PC-9 (cell line): Measurements from ENCODE around the gene RTP5. TPM values are rescaled to one million over a fixed set of nuclear protein-coding genes. Genes with fewer than 3 reads are reported as not detected.
"Not testable (repeated sequence)": the region's sequence is repeated elsewhere in the genome, so short reads cannot be mapped to it uniquely, and the experiment has no call there.

Source experiments
- BruUV-seq: library from RNA; stranded (reverse); fragments of 400-500 nt; replicated peaks from 2 replicates; lab custom pipeline; 2021; lab: Mats Ljungman, UMichigan
- CTCF ChIA-PET: fragments of 300-600 bp; sonication (Branson Sonifier 250); formaldehyde crosslinking; loops from one replicate; lab custom pipeline; 2022; ENCODE audit warnings: antibody characterized with exemption; lab: Charles Lee
- POLR2A ChIA-PET: fragments of 300-600 bp; sonication (Branson Sonifier 250); formaldehyde crosslinking; loops from one replicate; lab custom pipeline; 2022; ENCODE audit warnings: antibody characterized with exemption; ENCODE audit not compliant: unreplicated experiment; lab: Charles Lee
- DNase-seq, 2 experiments: peaks; one replicate each; pipeline versions ENCODE4 v3.0.0 to v3.0.0-alpha.2; 2015 to 2022; ENCODE audit warnings: mixed read lengths in 1 of 2
- H2AFZ ChIP-seq: fragments of 200-600 bp; sonication (generic); 2 replicates; pipeline ENCODE4 v1.8.1; 2017; ENCODE audit warnings: antibody characterized with exemption
- H3F3A ChIP-seq: fragments of 200-600 bp; sonication (generic); 2 replicates; pipeline ENCODE4 v1.8.1; 2017; ENCODE audit warnings: antibody characterized with exemption, mild to moderate bottlenecking, low read depth; ENCODE audit not compliant: insufficient read depth
- H3K27ac ChIP-seq: fragments of 200-600 bp; sonication (generic); 2 replicates; pipeline ENCODE4 v1.6.1; 2016; ENCODE audit warnings: mixed run types
- H3K27me3 ChIP-seq: fragments of 200-600 bp; sonication (generic); 2 replicates; pipeline ENCODE4 v1.6.1; 2016; ENCODE audit warnings: low read depth, mixed run types; ENCODE audit not compliant: insufficient read depth
- H3K36me3 ChIP-seq: fragments of 200-600 bp; sonication (generic); 2 replicates; pipeline ENCODE4 v1.6.1; 2016; ENCODE audit warnings: low read depth, mixed run types
- H3K4me1 ChIP-seq: fragments of 200-600 bp; sonication (generic); replicated peaks from 2 replicates; pipeline ENCODE4 v1.6.1; 2016; ENCODE audit warnings: mixed run types; ENCODE audit not compliant: insufficient read depth
- H3K4me2 ChIP-seq: fragments of 200-600 bp; sonication (generic); 2 replicates; pipeline ENCODE4 v1.6.1; 2017; ENCODE audit warnings: mixed run types
- H3K4me3 ChIP-seq: fragments of 200-600 bp; sonication (generic); 2 replicates; pipeline ENCODE4 v1.6.1; 2016; ENCODE audit warnings: mixed run types
- H3K79me2 ChIP-seq: fragments of 200-600 bp; sonication (generic); 2 replicates; pipeline ENCODE4 v1.6.1; 2017; ENCODE audit warnings: low read depth, mixed run types
- H3K9me2 ChIP-seq: fragments of 200-600 bp; sonication (generic); 2 replicates; pipeline ENCODE4 v1.8.1; 2017; ENCODE audit warnings: mild to moderate bottlenecking; ENCODE audit not compliant: insufficient read depth
- H3K9me3 ChIP-seq: fragments of 200-600 bp; sonication (generic); 2 replicates; pipeline ENCODE4 v1.8.1; 2016; ENCODE audit warnings: low read depth; ENCODE audit not compliant: insufficient read depth
- H4K20me1 ChIP-seq: fragments of 200-600 bp; sonication (generic); 2 replicates; pipeline ENCODE4 v1.8.1; 2017; ENCODE audit not compliant: insufficient read depth
- EZH2 ChIP-seq: fragments of 200-600 bp; sonication (generic); IDR thresholded peaks from 2 replicates; pipeline ENCODE4 v1.8.0; 2017; ENCODE audit warnings: antibody characterized with exemption, low read depth
- intact Hi-C: fragments of 100-400 bp; cut with micrococcal nuclease; formaldehyde crosslinking; loops from one replicate; pipeline ENCODE4 v1.10.0; 2022; ENCODE audit not compliant: unreplicated experiment
- total RNA-seq: library from RNA; stranded (reverse); gene quantifications from 2 replicates; pipeline ENCODE4 v1.2.3, GENCODE V29; 2021
- TF ChIP-seq, protein P1 (sequence below): fragments of 200-600 bp; sonication (generic); conservative IDR thresholded peaks from 2 replicates; pipeline ENCODE4 v1.6.1; 2017; ENCODE audit warnings: mixed run types, antibody characterized with exemption, mild to moderate bottlenecking, moderate library complexity

RTP5 gene
- total RNA-seq, 1 experiment from 2014 or later, result not detected

DNA sequence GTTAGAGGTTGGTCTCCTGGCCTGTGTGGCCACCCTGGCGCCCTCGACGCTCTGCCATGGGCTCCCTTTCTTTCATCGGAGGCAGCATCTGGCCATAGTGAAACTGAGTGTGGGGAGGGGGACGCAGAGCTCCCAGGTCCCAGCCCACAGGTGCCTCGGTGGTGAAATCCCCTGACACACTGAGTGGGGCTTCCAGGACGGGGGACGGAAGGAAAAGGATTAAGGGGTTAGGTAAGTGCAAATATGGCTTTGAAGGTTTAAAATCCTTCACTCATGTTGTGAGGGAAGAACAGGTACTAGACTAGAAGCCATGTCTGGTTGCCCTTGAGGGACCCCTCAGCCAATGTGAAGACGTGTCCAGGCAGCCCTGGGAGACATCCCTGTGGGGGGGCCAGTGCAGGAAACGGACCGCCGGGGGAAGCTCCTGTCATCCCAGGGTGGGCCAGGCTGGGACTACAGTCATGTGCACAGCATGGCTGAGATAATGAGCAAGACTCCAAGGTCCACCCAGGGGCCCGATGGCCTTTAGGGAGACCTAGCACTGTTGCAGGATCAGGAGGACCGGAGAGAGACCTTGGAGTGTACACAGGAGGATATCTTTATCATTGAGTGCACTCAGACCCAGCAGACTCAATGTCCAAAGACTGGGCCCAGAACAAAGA, 36.3 kb downstream of the RTP5 start:
- TF ChIP-seq, protein P1, sequence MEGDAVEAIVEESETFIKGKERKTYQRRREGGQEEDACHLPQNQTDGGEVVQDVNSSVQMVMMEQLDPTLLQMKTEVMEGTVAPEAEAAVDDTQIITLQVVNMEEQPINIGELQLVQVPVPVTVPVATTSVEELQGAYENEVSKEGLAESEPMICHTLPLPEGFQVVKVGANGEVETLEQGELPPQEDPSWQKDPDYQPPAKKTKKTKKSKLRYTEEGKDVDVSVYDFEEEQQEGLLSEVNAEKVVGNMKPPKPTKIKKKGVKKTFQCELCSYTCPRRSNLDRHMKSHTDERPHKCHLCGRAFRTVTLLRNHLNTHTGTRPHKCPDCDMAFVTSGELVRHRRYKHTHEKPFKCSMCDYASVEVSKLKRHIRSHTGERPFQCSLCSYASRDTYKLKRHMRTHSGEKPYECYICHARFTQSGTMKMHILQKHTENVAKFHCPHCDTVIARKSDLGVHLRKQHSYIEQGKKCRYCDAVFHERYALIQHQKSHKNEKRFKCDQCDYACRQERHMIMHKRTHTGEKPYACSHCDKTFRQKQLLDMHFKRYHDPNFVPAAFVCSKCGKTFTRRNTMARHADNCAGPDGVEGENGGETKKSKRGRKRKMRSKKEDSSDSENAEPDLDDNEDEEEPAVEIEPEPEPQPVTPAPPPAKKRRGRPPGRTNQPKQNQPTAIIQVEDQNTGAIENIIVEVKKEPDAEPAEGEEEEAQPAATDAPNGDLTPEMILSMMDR, result no peak
- TF ChIP-seq EZH2, result no peak
- CTCF ChIA-PET, result interaction anchor here (0.6 kb wide), 1 partner anchor 12 kb away, joined by 3 read pairs; no protein-coding TSS in a partner anchor

DNA sequence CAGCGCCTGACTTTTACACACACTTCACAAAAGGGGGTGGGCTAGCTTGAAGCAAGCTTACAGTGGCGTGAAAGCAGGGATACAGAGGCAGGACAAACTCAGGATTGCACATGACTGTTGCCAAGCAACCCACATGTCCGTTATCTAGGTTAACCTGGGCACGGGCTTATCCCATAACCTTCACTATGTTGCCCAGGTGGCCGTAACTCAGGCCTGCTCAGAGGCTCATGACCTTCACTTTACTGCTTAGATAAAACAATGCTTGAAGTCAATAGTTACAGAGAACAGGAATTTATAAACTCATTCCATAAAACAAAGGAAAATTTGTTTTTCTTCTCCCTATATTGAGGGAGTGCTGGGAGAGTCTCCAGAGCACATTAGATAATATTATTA, 36.8 kb downstream of the RTP5 start:
- H3K27ac ChIP-seq, H3K4me3 ChIP-seq, intact Hi-C loops, H3K79me2 ChIP-seq, BruUV-seq, H3K9me3 ChIP-seq, H3K4me2 ChIP-seq, POLR2A ChIA-PET, H3F3A ChIP-seq, CTCF ChIA-PET, H3K4me1 ChIP-seq, H3K36me3 ChIP-seq, H2AFZ ChIP-seq, H3K9me2 ChIP-seq, H4K20me1 ChIP-seq: not testable (repeated sequence)
- peak in 1 of 2 experiments; percentile 31 for DNase-seq
- peaks cover 94% of the 10 kb centered on the region for H3K27me3 ChIP-seq

More for the DNA sequence above, 36.3 kb downstream of the RTP5 start:
- H3K36me3 ChIP-seq, result no peaks in the 10 kb centered on the region
- peaks cover 95% of the 10 kb centered on the region for H3K27me3 ChIP-seq
- POLR2A ChIA-PET, result no interaction called here
- H3K4me3 ChIP-seq, result no peak overlapping the region
- no TSS peak for BruUV-seq
- no peak overlapping the region for H3K4me2 ChIP-seq
- no peaks in the 10 kb centered on the region for H3K9me3 ChIP-seq
- H3K4me1 ChIP-seq, result no peaks in the 10 kb centered on the region
- H3K79me2 ChIP-seq, result no peaks in the 10 kb centered on the region
- H3K9me2 ChIP-seq, result no peaks in the 10 kb centered on the region
- no peak overlapping the region for H3K27ac ChIP-seq
- H4K20me1 ChIP-seq, result no peaks in the 10 kb centered on the region
- H2AFZ ChIP-seq, result no peak overlapping the region
- DNase-seq, result peak in 1 of 2 experiments; percentile 28
- intact Hi-C loops, result no loop called here
- H3F3A ChIP-seq, result no peaks in the 10 kb centered on the region

DNA sequence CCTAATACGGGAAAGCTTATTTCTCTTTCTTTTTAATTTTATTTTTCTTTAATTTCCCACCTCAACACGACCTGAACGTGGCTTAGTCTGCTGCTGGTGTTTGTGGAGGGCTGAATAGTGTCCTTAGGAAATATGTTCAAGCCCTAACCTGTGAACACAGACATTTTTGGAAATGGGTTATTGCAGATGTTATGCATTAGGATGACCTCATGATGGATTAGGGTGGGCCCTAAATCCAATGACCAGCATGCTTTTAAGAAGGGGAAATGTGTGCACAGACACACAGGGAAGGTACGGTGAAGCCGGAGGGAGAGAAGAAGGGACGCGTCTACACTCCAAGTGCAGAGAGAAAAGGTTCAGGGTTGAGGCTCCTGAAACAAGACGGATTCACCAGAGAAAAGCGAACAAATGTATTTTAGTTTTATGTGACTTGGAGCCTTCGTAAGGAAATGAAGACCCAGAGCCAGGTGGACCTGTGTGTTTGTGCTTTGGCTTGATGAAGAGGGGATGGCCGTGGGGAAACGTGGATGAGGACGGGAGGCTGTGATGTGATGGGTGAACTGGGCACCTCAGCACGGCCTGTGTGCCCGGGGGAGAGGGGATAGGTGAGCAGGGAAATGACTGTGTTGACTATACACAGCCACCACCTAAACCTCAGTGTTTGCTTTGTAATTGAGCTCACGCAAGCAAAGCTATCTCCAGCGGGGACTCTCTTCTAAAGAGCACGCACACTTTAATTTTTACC, 37.5 kb downstream of the RTP5 start:
- DNase-seq, result peak in 1 of 2 experiments; percentile 21
- intact Hi-C loops, result no loop called here
- H3K4me3 ChIP-seq, result no peak overlapping the region
- H3K4me2 ChIP-seq, result no peak overlapping the region
- no peaks in the 10 kb centered on the region for H3K79me2 ChIP-seq
- no peak for TF ChIP-seq EZH2
- TF ChIP-seq, protein P1, result no peak
- CTCF ChIA-PET, result no interaction called here
- no peaks in the 10 kb centered on the region for H3K4me1 ChIP-seq
- H3K9me2 ChIP-seq, result no peaks in the 10 kb centered on the region
- H3K36me3 ChIP-seq, result no peaks in the 10 kb centered on the region
- H3F3A ChIP-seq, result no peaks in the 10 kb centered on the region
- POLR2A ChIA-PET, result no interaction called here
- no TSS peak for BruUV-seq
- H3K9me3 ChIP-seq, result no peaks in the 10 kb centered on the region
- no peaks in the 10 kb centered on the region for H4K20me1 ChIP-seq
- H3K27ac ChIP-seq, result no peak overlapping the region
- no peak overlapping the region for H2AFZ ChIP-seq
- H3K27me3 ChIP-seq, result peaks cover 94% of the 10 kb centered on the region

DNA sequence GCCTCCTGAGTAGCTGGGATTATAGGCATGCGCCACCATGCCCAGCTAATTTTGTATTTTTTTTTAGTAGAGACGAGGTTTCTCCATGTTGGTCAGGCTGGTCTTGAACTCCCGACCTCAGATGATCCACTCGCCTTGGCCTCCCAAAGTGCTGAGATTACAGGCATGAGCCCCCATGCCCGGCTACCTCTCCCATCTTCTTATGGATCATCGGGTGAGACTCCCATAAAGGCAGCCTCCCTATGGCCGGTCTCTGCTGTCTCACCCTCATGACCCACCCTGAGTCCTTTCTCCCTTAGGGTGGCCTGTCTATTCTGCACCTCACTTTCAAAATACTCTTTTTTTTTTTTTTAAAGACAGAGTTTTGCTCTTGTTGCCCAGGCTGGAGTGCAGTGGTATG, 38.3 kb downstream of the RTP5 start:
- BruUV-seq, CTCF ChIA-PET, H2AFZ ChIP-seq, H3K36me3 ChIP-seq, H3K79me2 ChIP-seq, H3F3A ChIP-seq, H3K27ac ChIP-seq, H3K4me1 ChIP-seq, DNase-seq, intact Hi-C loops, H3K9me2 ChIP-seq, POLR2A ChIA-PET, H3K4me3 ChIP-seq, H3K4me2 ChIP-seq, H4K20me1 ChIP-seq, H3K9me3 ChIP-seq: not testable (repeated sequence)
- peaks cover 96% of the 10 kb centered on the region for H3K27me3 ChIP-seq
